Fibroblast of lung (primary cell): ENCODE results near the gene GDF15.

Experiments
- CTCF ChIP-seq, 2 donors: IDR thresholded peaks in 1 of 2; conservative IDR thresholded peaks in 1 of 2; 1 replicate in 1 of 2; 2 replicates in 1 of 2; pipeline ENCODE4 v1.5.1; 2011 to 2012; ENCODE audit warnings: low read length in 2 of 2, control low read depth in 1 of 2, inconsistent platforms in 1 of 2, low read depth in 1 of 2, mild to moderate bottlenecking in 1 of 2
- EZH2 ChIP-seq: IDR thresholded peaks from 2 replicates; pipeline ENCODE4 v1.5.1; 2012; ENCODE audit warnings: low read length, control low read depth, mild to moderate bottlenecking; ENCODE audit errors: missing control alignments

- no peak for TF ChIP-seq CTCF (conservative IDR thresholded peaks at IDR 0.05 in 1 of 2, IDR thresholded peaks at IDR 0.05 in 1 of 2; ENCODE audit: low read depth in 1 of 2, low read length in 2 of 2)
- no peak for TF ChIP-seq EZH2
Observed at GRCh38 chr19:18393836-18394235, 7.9 kb downstream of the GDF15 start.
